ENCODE measurements around the gene PPP1R14D.

The PPP1R14D gene

DNA sequence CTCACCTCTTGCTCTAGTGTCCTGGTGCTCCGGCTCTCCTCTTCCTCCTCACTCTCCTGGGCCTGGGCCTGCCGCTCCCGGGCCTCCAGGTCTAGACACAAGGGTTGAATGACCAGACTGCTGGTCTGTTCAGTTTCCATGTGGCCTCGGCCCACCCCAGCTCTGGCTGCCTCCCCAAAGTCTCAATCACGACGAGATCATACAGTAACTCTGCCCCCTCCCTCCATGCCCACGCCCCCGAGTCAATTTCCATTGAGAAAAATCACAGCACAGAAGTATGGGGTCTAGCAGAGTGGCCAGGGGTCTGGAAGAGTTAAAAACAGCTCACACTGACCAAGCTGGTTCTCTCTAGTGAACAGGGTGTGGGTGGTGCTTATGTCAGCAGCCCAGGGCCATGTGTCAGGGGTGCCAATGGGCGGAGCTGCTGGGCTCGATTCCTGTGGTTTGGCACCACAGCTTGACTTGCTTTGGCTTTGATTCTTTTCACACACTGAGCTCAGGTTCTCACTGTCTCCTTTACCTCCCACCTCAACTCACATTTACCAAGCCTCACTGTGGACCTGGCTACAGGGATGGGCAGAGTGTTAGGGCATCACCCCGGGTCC lies 51.9 kb downstream of the PPP1R14D start:
- no peak for TF ChIP-seq ZFX (IDR thresholded peaks at IDR 0.05; ENCODE audit: borderline replicate concordance)
- TF ChIP-seq, protein P1, sequence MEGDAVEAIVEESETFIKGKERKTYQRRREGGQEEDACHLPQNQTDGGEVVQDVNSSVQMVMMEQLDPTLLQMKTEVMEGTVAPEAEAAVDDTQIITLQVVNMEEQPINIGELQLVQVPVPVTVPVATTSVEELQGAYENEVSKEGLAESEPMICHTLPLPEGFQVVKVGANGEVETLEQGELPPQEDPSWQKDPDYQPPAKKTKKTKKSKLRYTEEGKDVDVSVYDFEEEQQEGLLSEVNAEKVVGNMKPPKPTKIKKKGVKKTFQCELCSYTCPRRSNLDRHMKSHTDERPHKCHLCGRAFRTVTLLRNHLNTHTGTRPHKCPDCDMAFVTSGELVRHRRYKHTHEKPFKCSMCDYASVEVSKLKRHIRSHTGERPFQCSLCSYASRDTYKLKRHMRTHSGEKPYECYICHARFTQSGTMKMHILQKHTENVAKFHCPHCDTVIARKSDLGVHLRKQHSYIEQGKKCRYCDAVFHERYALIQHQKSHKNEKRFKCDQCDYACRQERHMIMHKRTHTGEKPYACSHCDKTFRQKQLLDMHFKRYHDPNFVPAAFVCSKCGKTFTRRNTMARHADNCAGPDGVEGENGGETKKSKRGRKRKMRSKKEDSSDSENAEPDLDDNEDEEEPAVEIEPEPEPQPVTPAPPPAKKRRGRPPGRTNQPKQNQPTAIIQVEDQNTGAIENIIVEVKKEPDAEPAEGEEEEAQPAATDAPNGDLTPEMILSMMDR (IDR thresholded peaks at IDR 0.05), result no peak
- peak overlapping the region; percentile 37; the same call in 1 of the 2 replicates for H3K27ac ChIP-seq

DNA sequence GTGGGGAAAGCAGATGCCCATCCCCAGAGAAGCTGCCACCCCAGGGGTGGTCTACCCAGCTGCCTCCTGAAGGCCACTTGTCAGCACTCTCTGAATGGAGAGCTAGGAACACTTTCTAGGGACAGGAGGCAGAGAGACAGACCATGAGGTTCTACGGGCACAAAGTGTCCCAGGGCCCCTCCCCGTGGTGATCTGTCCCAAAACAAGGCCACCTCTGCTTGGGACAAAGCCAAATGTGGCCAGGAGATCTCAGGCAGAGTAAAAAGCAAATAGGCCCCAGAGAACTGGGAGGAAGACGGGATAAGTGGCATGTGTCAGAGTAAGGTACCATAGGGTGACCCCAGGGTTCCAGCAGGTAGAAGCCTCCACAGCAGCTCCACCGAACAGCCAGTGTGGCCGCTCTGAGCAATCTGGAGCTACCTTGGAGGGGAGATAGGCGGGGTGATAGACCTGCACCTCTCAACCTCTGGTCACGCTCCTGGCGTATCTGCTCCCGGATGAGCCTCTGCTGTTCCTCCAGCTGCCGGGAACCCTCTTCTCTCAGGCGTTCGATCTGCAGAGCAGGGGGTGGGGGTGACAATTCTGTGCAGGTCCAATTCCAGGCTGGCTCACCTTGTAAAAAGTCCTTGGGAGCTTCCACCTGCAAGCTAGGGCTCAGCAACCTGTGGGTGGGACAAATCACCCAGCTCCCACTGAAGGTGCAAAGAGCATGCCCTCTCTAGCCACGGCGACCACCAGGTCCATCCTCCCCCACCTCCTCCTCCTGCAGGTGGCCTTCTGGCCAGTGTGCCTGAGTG lies 52.6 kb downstream of the PPP1R14D start:
- H3K27ac ChIP-seq, result no peak overlapping the region
- TF ChIP-seq, protein P1 (IDR thresholded peaks at IDR 0.05), result no peak
- no peak for TF ChIP-seq ZFX (IDR thresholded peaks at IDR 0.05; ENCODE audit: borderline replicate concordance)

DNA sequence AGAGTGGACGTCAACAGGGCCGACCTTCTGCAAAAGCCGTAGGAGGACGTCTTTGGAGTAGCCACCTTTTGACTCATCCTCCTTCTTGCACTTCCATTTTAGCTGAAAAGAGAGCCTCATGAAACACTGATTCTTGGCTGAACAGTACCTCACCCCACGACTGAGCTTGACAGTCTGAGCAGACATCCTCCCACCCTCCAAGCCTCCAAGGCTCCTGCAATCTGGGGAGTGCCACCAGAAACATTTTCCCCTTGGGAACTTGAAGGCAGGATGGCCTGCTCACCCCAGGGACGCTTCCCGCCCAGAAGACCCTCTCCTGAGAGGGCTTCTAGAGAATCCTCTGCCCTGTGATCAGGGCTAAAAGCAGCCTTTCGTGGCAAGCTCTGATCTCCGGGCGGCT lies 53.5 kb downstream of the PPP1R14D start:
- TF ChIP-seq, protein P1 (IDR thresholded peaks at IDR 0.05), result no peak
- no peak for TF ChIP-seq ZFX (IDR thresholded peaks at IDR 0.05; ENCODE audit: borderline replicate concordance)
- no peak overlapping the region for H3K27ac ChIP-seq

DNA sequence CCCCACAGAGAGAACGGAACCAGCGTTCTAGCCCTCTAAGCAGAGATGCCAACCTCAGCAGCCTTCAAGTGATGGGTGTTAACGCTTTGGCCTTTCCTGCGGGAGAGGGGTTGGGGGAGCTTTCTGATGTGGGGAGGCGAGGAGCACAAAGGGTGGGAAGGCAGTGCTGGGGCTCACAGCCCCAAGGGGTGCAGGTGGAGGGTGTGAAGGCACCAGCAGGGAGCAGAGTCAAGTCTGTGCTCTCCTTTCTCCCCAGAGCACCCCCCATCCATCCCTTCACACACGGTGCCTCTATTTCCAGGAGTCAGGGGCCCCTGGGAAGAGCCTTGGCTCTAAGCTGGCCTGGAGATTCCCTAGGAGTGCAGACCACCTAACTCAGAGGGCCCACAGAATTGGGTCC lies 54.6 kb downstream of the PPP1R14D start:
- TF ChIP-seq, protein P1 (IDR thresholded peaks at IDR 0.05), result no peak

DNA sequence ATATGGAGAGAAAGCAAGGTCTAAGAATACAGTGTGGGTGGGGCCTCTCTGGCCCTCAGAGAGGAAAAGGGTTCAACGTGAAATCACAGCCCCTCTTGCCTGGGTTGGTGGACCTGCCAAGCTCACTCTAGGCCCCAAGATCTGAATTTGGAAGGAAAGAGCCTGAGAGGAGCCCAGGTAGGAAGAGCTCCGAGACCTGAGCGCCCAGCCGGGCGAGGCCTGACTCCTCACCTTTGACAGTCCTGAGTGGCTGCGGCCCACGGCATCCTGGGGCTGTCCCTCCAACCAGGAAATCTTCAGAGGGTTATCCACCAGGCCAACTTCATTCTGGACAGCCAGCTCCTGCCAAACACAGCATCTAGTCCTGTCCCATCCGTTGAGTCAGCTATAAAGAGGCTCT lies 55.0 kb downstream of the PPP1R14D start:
- H3K27ac ChIP-seq, result no peak overlapping the region
- TF ChIP-seq, protein P1 (IDR thresholded peaks at IDR 0.05), result no peak
- no peak for TF ChIP-seq ZFX (IDR thresholded peaks at IDR 0.05; ENCODE audit: borderline replicate concordance)

More for the DNA sequence above, 54.6 kb downstream of the PPP1R14D start:
- H3K27ac ChIP-seq, result no peak overlapping the region

DNA sequence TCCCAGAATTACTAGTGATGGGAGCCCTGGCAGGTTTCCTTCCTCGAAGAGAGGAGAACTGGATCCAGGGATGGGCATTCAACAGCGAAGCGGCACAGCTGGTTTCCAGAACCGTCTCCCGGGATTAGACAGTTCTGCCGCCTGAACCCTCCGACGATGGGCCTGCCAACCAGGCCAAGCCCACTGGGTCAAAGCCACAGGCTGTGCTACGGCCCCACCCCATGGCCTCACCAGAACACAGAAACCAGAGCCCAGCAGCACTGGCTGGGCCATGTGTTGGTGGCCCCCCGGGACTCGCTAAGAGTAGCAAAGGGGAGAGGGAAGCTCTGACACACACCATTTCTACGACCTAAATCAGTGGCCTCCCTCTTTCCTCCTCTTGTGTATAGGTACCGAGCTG lies 56.5 kb downstream of the PPP1R14D start:
- TF ChIP-seq, protein P1 (IDR thresholded peaks at IDR 0.05), result no peak
- TF ChIP-seq ZFX (IDR thresholded peaks at IDR 0.05; ENCODE audit: borderline replicate concordance), result no peak
- H3K27ac ChIP-seq, result no peak overlapping the region

DNA sequence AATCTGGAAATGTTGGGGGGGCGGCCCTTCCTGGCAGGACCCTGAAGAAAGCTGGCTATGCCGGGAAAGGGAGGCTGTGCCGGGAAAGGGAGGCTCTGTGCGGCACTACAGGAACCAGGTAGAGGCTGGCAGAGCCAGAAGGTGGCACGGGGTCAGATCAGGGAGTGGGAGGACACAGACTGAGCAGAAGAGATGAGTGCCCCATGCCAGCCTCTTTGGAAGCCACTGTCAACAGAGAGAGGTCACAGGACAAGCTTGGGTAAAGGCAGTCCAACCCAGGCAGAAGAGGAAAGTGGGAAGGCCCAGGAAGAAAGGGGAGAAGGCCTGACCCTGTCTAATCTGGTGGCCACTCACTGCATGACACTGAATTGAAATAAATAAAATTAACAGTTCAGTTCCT lies 57.3 kb downstream of the PPP1R14D start:
- TF ChIP-seq ZFX (IDR thresholded peaks at IDR 0.05; ENCODE audit: borderline replicate concordance), result no peak
- TF ChIP-seq, protein P1 (IDR thresholded peaks at IDR 0.05), result no peak
- no peak overlapping the region for H3K27ac ChIP-seq

Measured in 22Rv1 (cell line).